Stimulated activated CD4-positive, alpha-beta T cell treated with anti-CD3 and anti-CD28 coated beads, Interleukin-1b, Interleukin-23, amount 100 ng/mL, for 4 hours (primary cell): Measurements from ENCODE around the gene FUOM.
"Not testable (repeated sequence)": the region's sequence is repeated elsewhere in the genome, so short reads cannot be mapped to it uniquely, and the experiment has no call there.

ENCODE experiments used
- DNase-seq, 2 donors: peaks; one replicate each; pipeline ENCODE4 v3.0.0-alpha.2; 2020; ENCODE audit warnings: low read depth in 2 of 2

FUOM gene

DNA sequence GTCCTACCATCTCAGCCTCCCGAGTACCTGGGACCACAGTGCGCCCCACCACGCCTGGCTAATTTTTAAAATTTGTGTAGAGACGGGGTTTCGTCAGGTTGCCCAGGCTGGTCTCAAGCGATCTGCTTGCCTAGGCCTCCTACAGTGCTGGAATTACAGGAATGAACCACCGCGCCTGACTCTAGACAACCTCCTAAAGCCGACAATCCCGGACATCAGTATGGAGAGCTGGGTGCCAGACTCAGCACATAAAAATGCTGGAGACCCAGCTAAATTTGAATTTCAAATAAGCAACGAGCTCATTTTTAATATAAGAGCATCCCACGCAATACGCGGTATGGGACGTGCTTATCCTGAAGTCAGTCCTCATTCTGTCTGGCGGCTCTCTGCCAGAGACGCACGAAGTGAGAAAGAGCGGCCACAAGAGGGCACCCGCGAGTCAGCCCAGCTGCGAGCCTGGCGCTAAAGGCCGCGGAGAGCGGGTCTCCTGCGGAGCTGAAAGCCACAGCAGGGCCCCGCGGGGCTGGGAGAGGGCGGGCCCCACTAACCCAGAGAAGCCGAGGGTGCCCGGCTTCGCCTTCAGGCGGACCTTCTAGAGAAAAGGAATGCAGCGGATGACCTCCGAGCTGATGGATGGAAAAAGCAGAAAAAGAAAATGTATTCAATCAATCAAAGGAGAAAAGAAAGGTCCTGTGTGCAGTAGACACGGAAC, 28.2 kb downstream of the FUOM start:
- DNase-seq: peak; percentile 88 to 90

GRCh38 chr10:133328358-133329343, 29.2 kb downstream of the FUOM start:
- no peak for DNase-seq

DNA sequence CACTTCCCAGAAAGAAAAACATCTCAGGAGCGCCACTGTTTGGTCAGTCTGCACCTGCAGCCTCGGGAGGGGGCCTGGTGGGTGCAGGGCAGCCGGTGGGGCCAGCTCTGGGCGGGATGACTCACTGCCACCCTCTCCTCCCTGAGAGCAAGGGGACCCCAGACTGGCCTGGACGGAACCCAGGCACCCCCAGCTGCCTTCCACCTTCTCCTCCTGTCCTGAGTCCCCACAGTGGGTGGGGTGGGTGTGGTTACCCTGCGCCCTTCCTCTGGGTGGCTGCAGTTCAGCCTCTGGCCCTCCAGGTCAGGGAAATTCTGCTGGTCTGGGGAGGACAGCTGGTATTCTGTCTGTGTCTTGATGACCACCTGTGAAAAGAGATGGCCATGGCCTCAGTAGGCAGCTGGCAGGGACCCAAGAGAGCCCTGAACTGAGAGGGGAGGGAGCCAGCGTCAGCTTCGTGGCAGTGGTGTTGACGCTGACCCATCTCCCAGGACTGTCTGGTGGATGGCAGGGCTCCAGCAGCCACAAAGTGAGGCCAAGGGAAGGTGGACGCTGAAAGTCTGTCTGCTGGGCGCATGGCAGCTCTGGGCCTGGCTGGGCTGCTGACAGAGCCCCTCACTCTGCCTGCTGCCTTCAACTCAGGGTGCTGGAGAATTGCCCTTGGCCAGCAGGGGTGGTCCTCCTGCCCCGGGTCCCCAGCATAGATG, 30.0 kb downstream of the FUOM start:
- no peak for DNase-seq

DNA sequence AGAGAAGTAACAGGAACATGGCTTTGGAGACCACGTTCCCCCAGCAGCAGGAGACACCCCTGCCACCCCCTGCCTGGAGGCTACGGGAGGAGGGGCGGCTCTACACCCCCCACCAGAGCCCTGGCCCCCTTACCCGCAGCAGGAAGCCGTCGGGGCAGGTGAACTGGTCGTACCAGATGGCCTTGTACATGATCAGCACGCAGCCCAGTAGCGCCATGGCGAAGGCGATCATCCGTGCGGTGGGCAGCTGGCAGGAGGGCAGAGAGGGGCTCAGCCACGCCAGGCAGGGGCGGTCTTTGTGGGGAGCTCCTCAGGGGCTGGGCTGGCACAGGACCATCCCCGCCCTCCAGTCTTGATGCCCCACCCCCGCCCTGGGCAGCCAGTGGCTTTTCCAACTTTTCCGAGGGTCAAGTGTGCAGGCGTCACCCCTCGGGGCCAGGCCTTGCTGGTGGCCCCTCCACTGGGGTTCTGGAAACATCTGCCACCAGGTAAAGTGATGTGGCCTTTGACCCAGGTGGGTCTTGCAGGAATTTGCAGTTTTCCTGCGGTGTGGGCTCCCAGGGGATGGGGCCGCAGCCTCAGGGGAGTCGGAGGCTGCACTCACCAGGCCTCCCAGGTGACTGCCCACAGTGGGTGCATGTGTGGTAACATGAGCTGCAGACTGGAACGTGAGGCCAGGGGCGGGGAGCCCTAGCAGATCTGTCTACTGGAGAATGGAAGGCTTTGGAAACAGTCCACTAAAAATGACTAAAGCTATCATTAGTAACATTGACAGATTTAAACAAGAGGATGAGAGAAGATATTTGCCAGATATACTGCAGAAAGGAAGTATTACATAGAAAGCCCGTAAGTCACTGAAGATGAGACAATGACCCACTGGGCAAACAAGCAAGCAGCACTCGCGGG, 30.8 kb downstream of the FUOM start:
- no peak for DNase-seq

- DNase-seq: no peak
Observed at GRCh38 chr10:133326223-133326551, 31.6 kb downstream of the FUOM start.

- no peak for DNase-seq
Observed at GRCh38 chr10:133325440-133326222, 32.2 kb downstream of the FUOM start.

DNA sequence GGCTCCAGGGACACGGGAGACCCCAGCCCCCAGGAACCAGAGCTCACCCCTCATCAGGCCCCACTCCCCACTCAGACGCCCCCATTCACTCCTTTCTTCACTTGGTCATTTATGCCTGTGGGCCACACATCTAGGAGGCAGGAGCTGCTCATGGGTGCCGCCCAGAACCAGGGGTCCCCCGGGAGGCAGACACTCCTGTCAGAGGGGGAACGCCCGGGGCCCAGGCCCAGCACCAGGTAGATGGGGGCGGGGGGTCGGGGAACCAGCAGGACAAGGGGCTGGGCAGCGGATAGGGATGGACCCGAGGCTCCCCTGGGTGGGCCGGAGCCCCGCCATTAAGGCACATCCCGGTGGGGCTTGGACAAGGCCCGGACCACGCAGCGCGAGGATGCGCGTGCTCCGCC, 33.0 kb downstream of the FUOM start:
- no peak for DNase-seq

GRCh38 chr10:133324198-133324792, 33.5 kb downstream of the FUOM start:
- peak; percentile 41 to 45 for DNase-seq

- not testable (repeated sequence) for DNase-seq
Observed at GRCh38 chr10:133322064-133322709, 35.6 kb downstream of the FUOM start.

DNA sequence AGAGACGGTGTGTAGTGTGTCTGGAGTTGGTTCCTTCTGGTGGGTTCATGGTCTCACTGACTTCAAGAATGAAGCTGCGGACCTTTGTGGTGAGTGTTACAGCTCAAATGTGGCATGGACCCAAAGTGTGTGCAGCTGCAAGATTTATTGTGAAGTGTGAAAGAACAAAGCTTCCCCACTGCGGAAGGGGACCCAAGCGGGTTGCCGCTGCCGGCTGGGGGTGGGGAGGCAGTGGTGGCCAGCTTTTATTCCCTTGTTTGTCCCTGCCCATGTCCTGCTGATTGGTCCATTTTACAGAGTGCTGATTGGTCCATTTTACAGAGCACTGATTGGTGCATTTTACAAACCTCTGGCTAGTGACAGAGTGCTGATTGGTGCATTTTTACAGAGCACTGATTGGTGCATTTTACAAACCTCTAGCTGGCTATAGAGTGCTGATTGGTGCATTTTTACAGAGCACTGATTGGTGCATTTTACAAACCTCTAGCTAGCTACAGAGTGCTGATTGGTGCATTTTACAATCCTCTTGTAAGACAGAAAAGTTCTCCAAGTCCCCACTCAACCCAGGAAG, 36.9 kb downstream of the FUOM start:
- not testable (repeated sequence) for DNase-seq

DNA sequence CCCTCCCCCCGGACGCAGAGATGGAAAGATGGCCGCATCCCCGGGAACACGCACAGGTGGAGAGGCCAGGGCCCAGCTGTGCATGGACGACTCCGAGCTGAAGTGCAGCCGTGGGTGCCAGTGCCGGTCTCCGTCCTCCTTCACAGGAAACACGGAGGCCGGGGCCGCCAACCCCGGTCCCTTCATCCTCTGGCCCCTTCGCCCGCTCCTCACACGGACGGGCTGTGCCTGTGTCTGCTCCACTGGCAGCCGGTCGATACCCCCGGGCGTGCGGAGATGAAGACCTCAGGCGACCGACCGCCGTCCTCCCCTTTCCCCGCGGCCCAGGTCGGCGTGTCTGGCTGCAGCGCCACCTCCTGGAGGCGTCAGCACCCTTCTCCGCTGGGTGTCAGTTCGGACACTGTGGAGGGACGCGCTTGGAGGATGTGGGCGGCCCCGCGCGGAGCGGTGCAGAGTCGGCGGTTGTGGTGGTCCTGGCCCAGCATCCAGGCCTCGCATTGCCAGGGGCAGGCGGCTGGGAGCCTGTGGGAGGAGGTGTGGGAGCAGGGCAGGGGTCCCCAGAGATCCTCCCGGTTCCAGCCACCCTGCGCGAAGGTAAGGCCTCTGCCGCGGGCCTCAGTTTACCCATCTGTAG, 39.2 kb downstream of the FUOM start:
- peak; percentile 36 to 60 for DNase-seq

- no peak for DNase-seq
Observed at GRCh38 chr10:133316732-133317131, 41.1 kb downstream of the FUOM start.

GRCh38 chr10:133316266-133316665, 41.6 kb downstream of the FUOM start:
- no peak for DNase-seq

DNA sequence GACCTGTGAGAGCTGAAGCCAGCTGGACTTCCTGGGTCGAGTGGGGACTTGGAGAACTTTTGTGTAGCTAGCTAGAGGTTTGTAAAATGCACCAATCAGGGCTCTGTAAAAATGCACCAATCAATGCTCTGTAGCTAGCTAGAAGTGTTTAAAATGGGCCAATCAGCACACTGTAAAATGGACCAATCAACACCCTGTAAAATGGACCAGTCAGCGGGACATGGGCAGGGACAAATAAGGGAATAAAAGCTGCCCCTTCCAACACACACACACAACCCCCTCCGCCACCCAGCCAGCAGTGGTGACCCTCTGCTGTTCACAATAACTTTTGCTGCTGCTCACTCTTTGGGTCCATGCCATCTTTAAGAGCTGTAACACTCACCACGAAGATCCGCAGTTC, 42.0 kb downstream of the FUOM start:
- no peak for DNase-seq

DNA sequence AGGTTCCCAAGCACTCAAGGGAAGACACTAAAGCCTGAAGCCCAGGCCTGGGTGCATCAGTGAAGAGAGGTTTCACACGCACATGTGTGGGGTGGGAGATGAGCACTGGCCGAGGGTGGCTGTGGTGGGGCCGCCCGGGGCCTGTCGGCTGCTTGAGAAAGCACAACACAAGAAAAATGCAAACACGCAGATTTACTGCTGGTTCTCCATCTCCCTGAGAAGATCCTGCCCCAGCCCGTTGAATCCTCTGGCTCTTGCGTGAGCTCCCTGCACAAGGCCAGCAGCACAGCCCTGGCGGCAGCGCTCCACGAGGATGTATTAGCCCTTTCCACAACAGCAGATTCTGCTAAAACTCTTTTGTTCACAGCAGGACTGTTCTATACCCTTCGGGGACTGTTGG, 42.9 kb downstream of the FUOM start:
- no peak for DNase-seq

DNA sequence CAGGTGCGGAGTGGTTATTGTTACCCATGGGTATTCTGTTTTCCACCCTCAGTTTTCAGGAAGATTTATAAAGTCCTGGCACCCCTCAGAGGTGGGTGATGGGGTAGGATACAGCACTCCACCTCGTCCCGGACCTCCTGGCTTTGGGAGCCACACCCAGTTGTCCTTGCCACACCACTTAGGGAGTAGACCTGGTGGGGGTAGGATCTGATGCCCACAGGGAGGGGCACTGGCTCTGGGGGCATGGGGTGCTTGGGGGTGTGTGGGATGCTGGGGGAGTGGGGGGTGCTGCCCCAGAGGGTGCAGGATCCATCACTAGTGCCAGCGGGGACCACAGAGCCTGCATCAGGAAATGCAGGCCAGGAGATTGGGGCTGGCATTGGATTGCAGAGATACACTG, 44.6 kb downstream of the FUOM start:
- no peak for DNase-seq

- DNase-seq: no peak
Observed at GRCh38 chr10:133312769-133313145, 45.1 kb downstream of the FUOM start.

GRCh38 chr10:133312016-133312768, 45.6 kb downstream of the FUOM start:
- no peak for DNase-seq
